A549 (cell line): ENCODE data around the gene NLRC5. TPM values are rescaled to one million over a fixed set of nuclear protein-coding genes. Genes with fewer than 3 reads are reported as not detected.

Experiments used
- ATAC-seq, 2 experiments: fragments of 200-7000 bp in 1 of 2; fragments of >200 bp in 1 of 2; cut with Nextera tagmentation in 1 of 2; cut with Tn5 transposase in 1 of 2; 3 replicates each; pipeline versions ENCODE4 v1.8.0 to v1.9.1; 2018 to 2020; ENCODE audit warnings: mild to moderate bottlenecking in 1 of 2, moderate library complexity in 1 of 2
- CTCF ChIA-PET: fragments of 300-600 bp; sonication (Branson Sonifier 250); formaldehyde crosslinking; extraction: SDS; loops from one replicate; lab custom pipeline; 2021; ENCODE audit warnings: antibody characterized with exemption, inconsistent platforms; lab: Yijun Ruan, JAX
- POLR2A ChIA-PET: fragments of 350-600 bp; formaldehyde crosslinking; extraction: SDS; loops from one replicate; lab custom pipeline; 2021; ENCODE audit warnings: antibody characterized with exemption, inconsistent platforms; lab: Yijun Ruan, JAX
- DNase-seq, 2 experiments: peaks; one replicate each; pipeline versions ENCODE4 v3.0.0 to v3.0.0-alpha.2; 2011 to 2016; ENCODE audit warnings: low read depth in 1 of 2, low spot score in 1 of 2
- FAIRE-seq: peaks from 2 replicates; lab custom pipeline; 2011; peaks lifted over from hg19 to GRCh38; lab: Jason Lieb, UNC
- H3K27ac ChIP-seq, 2 experiments: fragments of >200 bp; sonication (Bioruptor Twin); formaldehyde crosslinking; 3 replicates each; pipeline ENCODE4 v1.5.1; 2016 to 2017
- H3K4me1 ChIP-seq: fragments of >200 bp; sonication (Bioruptor Twin); formaldehyde crosslinking; 3 replicates; pipeline ENCODE4 v1.6.1; 2016
- H3K4me2 ChIP-seq: fragments of >200 bp; sonication (Bioruptor Twin); formaldehyde crosslinking; 3 replicates; pipeline ENCODE4 v1.6.1; 2016
- H3K4me3 ChIP-seq: fragments of >200 bp; sonication (Bioruptor Twin); formaldehyde crosslinking; 3 replicates; pipeline ENCODE4 v1.5.1; 2016
- H3K9me3 ChIP-seq: fragments of >200 bp; sonication (Bioruptor Twin); formaldehyde crosslinking; 3 replicates; pipeline ENCODE4 v1.6.1; 2016
- ATOH8 ChIP-seq: fragments of 250-450 bp; sonication (Bioruptor Pico); IDR thresholded peaks from 2 replicates; pipeline ENCODE4 v1.5.0; 2020; ENCODE audit warnings: low read depth, mild to moderate bottlenecking, moderate library complexity
- BCL3 ChIP-seq: fragments of >200 bp; sonication (Bioruptor Twin); formaldehyde crosslinking; IDR thresholded peaks from 3 replicates; pipeline ENCODE4 v1.6.1; 2016
- CBX8 ChIP-seq: fragments of 200-600 bp; sonication (generic); IDR thresholded peaks from 2 replicates; pipeline ENCODE4 v1.6.1; 2016
- CHD2 ChIP-seq: fragments of 150-350 bp; IDR thresholded peaks from 2 replicates; pipeline ENCODE4 v1.6.1; 2014; ENCODE audit warnings: low read length; ENCODE audit not compliant: partially characterized antibody
- ELK1 ChIP-seq: fragments of 150-350 bp; IDR thresholded peaks from 2 replicates; pipeline ENCODE4 v1.6.1; 2014; ENCODE audit warnings: low read depth, mild to moderate bottlenecking, low read length
- EP300 ChIP-seq, 2 experiments: fragments of >200 bp; sonication (Bioruptor Twin); formaldehyde crosslinking; IDR thresholded peaks; 2 replicates in 1 of 2; 3 replicates in 1 of 2; pipeline ENCODE4 v1.6.1; 2016 to 2017
- KDM1A ChIP-seq: fragments of 200-600 bp; sonication (generic); IDR thresholded peaks from 2 replicates; pipeline ENCODE4 v1.6.1; 2016; ENCODE audit warnings: low read depth, mild to moderate bottlenecking
- MAX ChIP-seq: IDR thresholded peaks from 2 replicates; pipeline ENCODE4 v1.6.1; 2012
- NPAS2 ChIP-seq: fragments of 250-450 bp; sonication (Bioruptor Pico); IDR thresholded peaks from 2 replicates; pipeline ENCODE4 v1.8.0; 2022; ENCODE audit warnings: mild to moderate bottlenecking, moderate library complexity, borderline replicate concordance
- NR3C1 ChIP-seq: fragments of >200 bp; sonication (Bioruptor Twin); formaldehyde crosslinking; IDR thresholded peaks from 3 replicates; pipeline ENCODE4 v1.6.1; 2017
- PBX3 ChIP-seq: IDR thresholded peaks from 2 replicates; pipeline ENCODE4 v1.6.1; 2012
- PHF8 ChIP-seq: fragments of 200-600 bp; sonication (generic); IDR thresholded peaks from 2 replicates; pipeline ENCODE4 v1.6.1; 2016; ENCODE audit warnings: low read depth, mild to moderate bottlenecking, antibody characterized with exemption, moderate library complexity, borderline replicate concordance
- POLR2A ChIP-seq: IDR thresholded peaks from 2 replicates; pipeline ENCODE4 v1.6.1; 2012; ENCODE audit warnings: mild to moderate bottlenecking, low read length
- RARB ChIP-seq: fragments of 250-450 bp; sonication (Bioruptor Pico); IDR thresholded peaks from 2 replicates; pipeline ENCODE4 v1.8.0; 2021; ENCODE audit warnings: mild to moderate bottlenecking, moderate library complexity
- RCOR1 ChIP-seq: fragments of 150-350 bp; IDR thresholded peaks from 2 replicates; pipeline ENCODE4 v1.6.1; 2014; ENCODE audit warnings: antibody characterized with exemption, low read length, low read depth
- RFX5 ChIP-seq: fragments of 450-650 bp; IDR thresholded peaks from 2 replicates; pipeline ENCODE4 v1.7.1; 2014; ENCODE audit warnings: antibody characterized with exemption, mild to moderate bottlenecking, moderate library complexity
- RNF2 ChIP-seq: fragments of 200-600 bp; sonication (generic); IDR thresholded peaks from 2 replicates; pipeline ENCODE4 v1.6.1; 2016; ENCODE audit warnings: low read depth, mild to moderate bottlenecking, antibody characterized with exemption, moderate library complexity, borderline replicate concordance
- USF2 ChIP-seq: fragments of 450-650 bp; IDR thresholded peaks from 2 replicates; pipeline ENCODE4 v1.6.1; 2014; ENCODE audit warnings: antibody characterized with exemption
- ZC3H11A ChIP-seq: fragments of 450-650 bp; IDR thresholded peaks from 2 replicates; pipeline ENCODE4 v1.6.1; 2014; ENCODE audit warnings: antibody characterized with exemption, mild to moderate bottlenecking
- ZFP36 ChIP-seq: fragments of 450-650 bp; IDR thresholded peaks from 2 replicates; pipeline ENCODE4 v1.6.1; 2014; ENCODE audit warnings: borderline replicate concordance; ENCODE audit not compliant: partially characterized antibody
- WGBS: methylation state at CpG from one replicate; pipeline ENCODE4 v1.1.6; 2017; ENCODE audit errors: missing lambda C conversion rate; 5-methylcytosine and 5-hydroxymethylcytosine counted together
- polyA plus RNA-seq, 4 experiments: library from polyadenylated mRNA; depleted of rRNA in 3 of 4; stranded (reverse); fragments of >200 nt; fragmentation: RNase III in 1 of 4; extraction: RNeasy Plus Mini Kit Qiagen cat#74134 plus additional on column Dnase treatment in 1 of 4; gene quantifications; 2 replicates in 3 of 4; 3 replicates in 1 of 4; pipeline ENCODE4 v1.2.3, GENCODE V29; 2011 to 2017

Gene NLRC5
- polyA plus RNA-seq, 2 of the 4 experiments (the other 2 are of a cell fraction): 2.5 to 3.6 TPM

GRCh38 chr16:57058291-57058861 is 69.0 kb downstream of the NLRC5 start (continued):
- TF ChIP-seq NPAS2 (no peak), USF2 (no peak)
- TF ChIP-seq, all 56 proteins: peak for 0

- Histone ChIP-seq H3K27ac (no peak overlapping the region), H3K4me1 (no peaks in the 10 kb centered on the region), H3K4me2 (no peak overlapping the region), H3K4me3 (no peak overlapping the region), H3K9me3 (no peaks in the 10 kb centered on the region)
- WGBS: 64% methylated on average over 8 of the region's 9 CpGs
- POLR2A ChIA-PET: no interaction called here
- ATAC-seq: peak in 1 of 2 experiments; percentile 46; a peak in 4 of 6 replicates
- TF ChIP-seq PBX3: no peak
- TF ChIP-seq RNF2: no peak
- TF ChIP-seq CBX8: no peak
- TF ChIP-seq RFX5: no peak
- no peak for TF ChIP-seq EP300 (IDR thresholded peaks at IDR 0.05)
- no peak for TF ChIP-seq BCL3
- TF ChIP-seq PHF8: no peak
- TF ChIP-seq ZC3H11A: no peak
- TF ChIP-seq ZFP36: no peak
- TF ChIP-seq MAX: no peak
- no peak for TF ChIP-seq CHD2
- TF ChIP-seq RARB (CRISPR knock-in tag): no peak
- no peak for TF ChIP-seq ELK1
- TF ChIP-seq NR3C1: no peak
- TF ChIP-seq RCOR1: no peak
- no peak for TF ChIP-seq POLR2A
- TF ChIP-seq KDM1A: no peak
- TF ChIP-seq ATOH8 (CRISPR knock-in tag): no peak
- DNase-seq: no peak
- CTCF ChIA-PET: interaction anchor here (0.8 to 1.9 kb wide), 5 partner anchors 17 to 32 kb away, joined by 3 to 6 read pairs (median 3); partner anchors contain the start of gene CPNE2
- no peak for FAIRE-seq
Observed at GRCh38 chr16:57060323-57061083, 71.1 kb downstream of the NLRC5 start.
